ENCODE measurements around the gene PTPMT1. TPM values are rescaled to one million over a fixed set of nuclear protein-coding genes. Genes with fewer than 3 reads are reported as not detected.

PTPMT1 gene
- total and polyA plus RNA-seq, 2 experiments from 2014 or later, result 106 to 109 TPM

DNA sequence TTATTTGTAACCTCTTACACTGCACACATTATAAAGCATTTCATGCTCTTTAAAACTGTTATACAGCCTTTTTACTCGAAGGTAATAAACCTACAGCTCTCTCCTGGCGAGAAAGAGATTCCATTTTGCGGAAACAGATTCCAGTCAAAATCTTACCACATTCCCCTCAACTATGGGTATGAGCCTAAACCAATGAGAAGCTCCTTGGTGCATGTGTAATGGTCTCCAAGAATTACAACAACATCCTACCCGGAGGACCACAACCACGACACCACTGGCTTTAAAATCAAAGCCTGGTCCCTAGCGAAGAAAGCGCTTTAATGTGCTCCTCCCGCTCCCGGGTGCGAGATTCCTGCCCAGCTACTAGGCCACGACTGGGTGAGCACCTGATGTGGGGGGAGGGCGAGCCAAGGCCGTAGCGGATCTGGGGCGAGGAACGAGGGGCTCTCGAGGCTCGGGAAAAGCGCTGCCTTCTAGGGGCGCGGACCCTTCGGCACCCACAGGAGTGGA, 13.3 kb upstream of the PTPMT1 start:
- H3K9me2 ChIP-seq (ENCODE audit: insufficient read depth), result no peaks in the 10 kb centered on the region
- peak; percentile 44 for ATAC-seq
- Mint-ChIP-seq H3K27me3 (ENCODE audit: insufficient read depth, low read depth, poor library complexity) (peaks cover 7% of the 10 kb centered on the region), H3K27ac (peak overlapping the region; percentile 98), H3K4me1 (peaks cover 32% of the 10 kb centered on the region), H3K36me3 (ENCODE audit: low read depth) (peaks cover 27% of the 10 kb centered on the region), H3K4me3 (peak overlapping the region; percentile 99), H3K9me3 (no peaks in the 10 kb centered on the region)
- H3K27ac ChIP-seq (ENCODE audit: low read depth), result peak overlapping the region; percentile 96
- H4K20me1 ChIP-seq (replicated peaks; ENCODE audit: insufficient read depth), result peaks cover 41% of the 10 kb centered on the region
- H3K4me1 ChIP-seq (ENCODE audit: insufficient read depth), result peaks cover 24% of the 10 kb centered on the region
- peaks cover 56% of the 10 kb centered on the region for H3K79me2 ChIP-seq (replicated peaks; ENCODE audit: insufficient read depth)
- TF ChIP-seq CREB1 (CRISPR knock-in tag; IDR thresholded peaks at IDR 0.05; ENCODE audit: low read depth) (no peak), NANOG (IDR thresholded peaks at IDR 0.05; ENCODE audit: borderline replicate concordance) (no peak), JUNB (IDR thresholded peaks at IDR 0.05; ENCODE audit: unreplicated experiment) (no peak), EZH2 (IDR thresholded peaks at IDR 0.05; ENCODE audit: low read depth, unreplicated experiment) (no peak), STAT1 (IDR thresholded peaks at IDR 0.05; ENCODE audit: unreplicated experiment) (no peak), ZNF331 (CRISPR knock-in tag; IDR thresholded peaks at IDR 0.05; ENCODE audit: low read depth) (no peak), ZNF462 (CRISPR knock-in tag; IDR thresholded peaks at IDR 0.05) (no peak), REST (IDR thresholded peaks at IDR 0.05; ENCODE audit: unreplicated experiment) (no peak), POLR2AphosphoS5 (IDR thresholded peaks at IDR 0.05; ENCODE audit: low read depth) (no peak), EZH2phosphoT487 (IDR thresholded peaks at IDR 0.05; ENCODE audit: unreplicated experiment) (no peak)
- TF ChIP-seq, protein P1, sequence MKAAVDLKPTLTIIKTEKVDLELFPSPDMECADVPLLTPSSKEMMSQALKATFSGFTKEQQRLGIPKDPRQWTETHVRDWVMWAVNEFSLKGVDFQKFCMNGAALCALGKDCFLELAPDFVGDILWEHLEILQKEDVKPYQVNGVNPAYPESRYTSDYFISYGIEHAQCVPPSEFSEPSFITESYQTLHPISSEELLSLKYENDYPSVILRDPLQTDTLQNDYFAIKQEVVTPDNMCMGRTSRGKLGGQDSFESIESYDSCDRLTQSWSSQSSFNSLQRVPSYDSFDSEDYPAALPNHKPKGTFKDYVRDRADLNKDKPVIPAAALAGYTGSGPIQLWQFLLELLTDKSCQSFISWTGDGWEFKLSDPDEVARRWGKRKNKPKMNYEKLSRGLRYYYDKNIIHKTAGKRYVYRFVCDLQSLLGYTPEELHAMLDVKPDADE (IDR thresholded peaks at IDR 0.05), result no peak
- H3K4me2 ChIP-seq, result peak overlapping the region; percentile 92
- peak; percentile 63 for DNase-seq (ENCODE audit: low spot score)
- peak overlapping the region; percentile 99 for H3K4me3 ChIP-seq
- H2AFZ ChIP-seq, result peak overlapping the region; percentile 4; the same call in 1 of the 2 replicates
- H3K27me3 ChIP-seq (ENCODE audit: insufficient read depth), result no peaks in the 10 kb centered on the region
- no peaks in the 10 kb centered on the region for H3K36me3 ChIP-seq (ENCODE audit: insufficient read depth)
- 0 out of 2 replicates have a peak, but pooled peaks cover 3% of the 10 kb centered on the region for H3F3A ChIP-seq (replicated peaks; ENCODE audit: low read depth)

Measured in GM23338 (cell line).